ENCODE measurements around the gene VGLL3.

VGLL3 gene

GRCh38 chr3:86923071-86923491 lies 67.9 kb downstream of the VGLL3 start:
- Histone ChIP-seq H3K4me3 (ENCODE audit: low read length) (no peak overlapping the region), H3K79me2 (ENCODE audit: control insufficient read depth, low read length) (no peaks in the 10 kb centered on the region), H3K9me3 (ENCODE audit: control insufficient read depth, insufficient read depth, low read length) (no peaks in the 10 kb centered on the region), H3K9me2 (replicated peaks; ENCODE audit: control insufficient read depth, low read length) (no peaks in the 10 kb centered on the region), H3F3A (ENCODE audit: control insufficient read depth, insufficient read depth) (no peaks in the 10 kb centered on the region), H4K20me1 (ENCODE audit: control insufficient read depth, insufficient read depth, low read depth, low read length) (no peaks in the 10 kb centered on the region), H3K4me1 (ENCODE audit: control insufficient read depth, low read length) (no peaks in the 10 kb centered on the region), H3K36me3 (ENCODE audit: control insufficient read depth, low read length) (no peaks in the 10 kb centered on the region), H3K4me2 (ENCODE audit: low read length) (no peak overlapping the region), H3K27me3 (ENCODE audit: control insufficient read depth, low read length) (no peaks in the 10 kb centered on the region), H3K27ac (ENCODE audit: low read depth, low read length) (no peak overlapping the region)
- TF ChIP-seq CTCF (IDR thresholded peaks at IDR 0.05; ENCODE audit: low read depth, low read length, poor library complexity, severe bottlenecking) = no peak
- no peak for TF ChIP-seq EZH2phosphoT487 (IDR thresholded peaks at IDR 0.05; ENCODE audit: borderline replicate concordance, low read length)

- Histone ChIP-seq H3K9me3 (ENCODE audit: control insufficient read depth, insufficient read depth, low read length) (no peaks in the 10 kb centered on the region), H3K27me3 (ENCODE audit: control insufficient read depth, low read length) (no peaks in the 10 kb centered on the region), H3K79me2 (ENCODE audit: control insufficient read depth, low read length) (no peaks in the 10 kb centered on the region), H3K4me2 (ENCODE audit: low read length) (no peak overlapping the region), H3K36me3 (ENCODE audit: control insufficient read depth, low read length) (no peaks in the 10 kb centered on the region), H3K4me3 (ENCODE audit: low read length) (no peak overlapping the region), H3K27ac (ENCODE audit: low read depth, low read length) (no peak overlapping the region), H3K4me1 (ENCODE audit: control insufficient read depth, low read length) (no peaks in the 10 kb centered on the region), H3F3A (ENCODE audit: control insufficient read depth, insufficient read depth) (no peaks in the 10 kb centered on the region), H4K20me1 (ENCODE audit: control insufficient read depth, insufficient read depth, low read depth, low read length) (no peaks in the 10 kb centered on the region), H3K9me2 (replicated peaks; ENCODE audit: control insufficient read depth, low read length) (no peaks in the 10 kb centered on the region)
- no peak for TF ChIP-seq EZH2phosphoT487 (IDR thresholded peaks at IDR 0.05; ENCODE audit: borderline replicate concordance, low read length)
- TF ChIP-seq CTCF (IDR thresholded peaks at IDR 0.05; ENCODE audit: low read depth, low read length, poor library complexity, severe bottlenecking) = no peak
Measured at GRCh38 chr3:86921971-86922680, 68.8 kb downstream of the VGLL3 start.

GRCh38 chr3:86914670-86915069 lies 76.3 kb downstream of the VGLL3 start:
- Histone ChIP-seq H3K4me2 (ENCODE audit: low read length) (no peak overlapping the region), H3K4me1 (ENCODE audit: control insufficient read depth, low read length) (no peaks in the 10 kb centered on the region), H3K27me3 (ENCODE audit: control insufficient read depth, low read length) (no peaks in the 10 kb centered on the region), H3K4me3 (ENCODE audit: low read length) (no peak overlapping the region), H3K79me2 (ENCODE audit: control insufficient read depth, low read length) (no peaks in the 10 kb centered on the region), H3K36me3 (ENCODE audit: control insufficient read depth, low read length) (no peaks in the 10 kb centered on the region), H3K9me3 (ENCODE audit: control insufficient read depth, insufficient read depth, low read length) (no peaks in the 10 kb centered on the region), H3F3A (ENCODE audit: control insufficient read depth, insufficient read depth) (no peaks in the 10 kb centered on the region), H4K20me1 (ENCODE audit: control insufficient read depth, insufficient read depth, low read depth, low read length) (no peaks in the 10 kb centered on the region), H3K9me2 (replicated peaks; ENCODE audit: control insufficient read depth, low read length) (no peaks in the 10 kb centered on the region), H3K27ac (ENCODE audit: low read depth, low read length) (no peak overlapping the region)
- no peak for TF ChIP-seq EZH2phosphoT487 (IDR thresholded peaks at IDR 0.05; ENCODE audit: borderline replicate concordance, low read length)
- no peak for TF ChIP-seq CTCF (IDR thresholded peaks at IDR 0.05; ENCODE audit: low read depth, low read length, poor library complexity, severe bottlenecking)
